H1 (cell line): ENCODE measurements around the gene CACNA1A. TPM values are rescaled to one million over a fixed set of nuclear protein-coding genes. Genes with fewer than 3 reads are reported as not detected.

Experiments used
- CTCF ChIA-PET: fragments of 300-600 bp; sonication (Branson Sonifier 250); formaldehyde crosslinking; loops from one replicate; lab custom pipeline; 2021; ENCODE audit not compliant: partially characterized antibody; lab: Charles Lee
- POLR2A ChIA-PET: fragments of 300-600 bp; sonication (Branson Sonifier 250); formaldehyde crosslinking; loops from one replicate; lab custom pipeline; 2021; ENCODE audit warnings: inconsistent platforms; ENCODE audit not compliant: partially characterized antibody; lab: Charles Lee
- DNase-seq, 2 experiments: peaks; one replicate each; pipeline versions ENCODE4 v3.0.0 to v3.0.0-alpha.2; 2010 to 2022; ENCODE audit warnings: low spot score in 2 of 2, low read depth in 1 of 2, mixed read lengths in 1 of 2
- FAIRE-seq: peaks from 2 replicates; lab custom pipeline; 2011; peaks lifted over from hg19 to GRCh38; lab: Jason Lieb, UNC
- H2AFZ ChIP-seq: 2 replicates; pipeline ENCODE4 v1.8.1; 2012; ENCODE audit warnings: low read length, inconsistent platforms
- H2AK5ac ChIP-seq: 2 replicates; pipeline ENCODE4 v1.6.1; 2013; ENCODE audit warnings: low read depth, low read length
- H2BK120ac ChIP-seq: replicated peaks from 2 replicates; pipeline ENCODE3; 2013; ENCODE audit warnings: low read depth, low read length, inconsistent platforms
- H2BK12ac ChIP-seq: 2 replicates; pipeline ENCODE4 v1.6.1; 2013; ENCODE audit warnings: low read depth, low read length
- H2BK15ac ChIP-seq: 2 replicates; pipeline ENCODE4 v1.6.1; 2013; ENCODE audit warnings: low read length
- H2BK20ac ChIP-seq: 2 replicates; pipeline ENCODE4 v1.6.1; 2013; ENCODE audit warnings: low read length
- H2BK5ac ChIP-seq: 2 replicates; pipeline ENCODE4 v1.6.1; 2013; ENCODE audit warnings: low read depth, low read length
- H3K14ac ChIP-seq: 2 replicates; pipeline ENCODE4 v1.6.1; 2013; ENCODE audit warnings: inconsistent platforms; ENCODE audit not compliant: insufficient read length
- H3K18ac ChIP-seq: 2 replicates; pipeline ENCODE4 v1.6.1; 2013; ENCODE audit warnings: low read length; ENCODE audit errors: extremely low read depth
- H3K23ac ChIP-seq: 2 replicates; pipeline ENCODE4 v1.6.1; 2013; ENCODE audit warnings: inconsistent platforms; ENCODE audit not compliant: insufficient read length
- H3K23me2 ChIP-seq: 2 replicates; pipeline ENCODE4 v1.6.1; 2013; ENCODE audit warnings: low read depth, low read length
- H3K27ac ChIP-seq: 2 replicates; pipeline ENCODE4 v1.6.1; 2011; ENCODE audit warnings: low read depth, low read length, inconsistent platforms
- H3K27me3 ChIP-seq, 4 experiments: replicated peaks in 1 of 4; 1 replicate in 1 of 4; 2 replicates in 3 of 4; pipeline versions ENCODE4 v1.6.1 to v1.8.1; 2011 to 2013; ENCODE audit warnings: low read length in 3 of 4, mild to moderate bottlenecking in 3 of 4, inconsistent platforms in 2 of 4, mixed read lengths in 2 of 4, moderate library complexity in 1 of 4; ENCODE audit not compliant: control insufficient read depth in 3 of 4, insufficient read depth in 3 of 4; ENCODE audit errors: extremely low read depth in 1 of 4
- H3K36me3 ChIP-seq, 4 experiments: 2 replicates each; pipeline versions ENCODE4 v1.6.1 to v1.8.1; 2011 to 2013; ENCODE audit warnings: mild to moderate bottlenecking in 4 of 4, low read length in 3 of 4, moderate library complexity in 2 of 4, control low read depth in 1 of 4, inconsistent platforms in 1 of 4; ENCODE audit not compliant: insufficient read depth in 4 of 4, control insufficient read depth in 2 of 4
- H3K4ac ChIP-seq: replicated peaks from 2 replicates; pipeline ENCODE3; 2013; ENCODE audit warnings: low read length, low read depth, mixed read lengths, inconsistent platforms; ENCODE audit not compliant: insufficient read length
- H3K4me1 ChIP-seq, 4 experiments: replicated peaks in 1 of 4; 1 replicate in 1 of 4; 2 replicates in 3 of 4; pipeline versions ENCODE4 v1.6.1 to v1.8.1; 2011 to 2013; ENCODE audit warnings: low read length in 3 of 4, inconsistent platforms in 2 of 4, mixed read lengths in 1 of 4; ENCODE audit not compliant: insufficient read depth in 4 of 4, control insufficient read depth in 3 of 4
- H3K4me2 ChIP-seq, 2 experiments: 2 replicates each; pipeline versions ENCODE4 v1.6.1 to v1.8.1; 2011 to 2013; ENCODE audit warnings: low read depth in 2 of 2, low read length in 2 of 2, control low read depth in 1 of 2, inconsistent platforms in 1 of 2, mild to moderate bottlenecking in 1 of 2; ENCODE audit not compliant: insufficient read depth in 1 of 2
- H3K4me3 ChIP-seq, 4 experiments: fragments of 200-600, 300-600 bp in 1 of 4; sonication (generic), shearing (Covaris generic), sonication (Bioruptor Twin) in 1 of 4; 2 replicates each; pipeline versions ENCODE4 v1.5.1 to v1.8.1; 2011 to 2016; ENCODE audit warnings: low read length in 4 of 4, low read depth in 3 of 4, control low read depth in 2 of 4, inconsistent platforms in 2 of 4, mild to moderate bottlenecking in 2 of 4, mixed read lengths in 1 of 4, moderate library complexity in 1 of 4; ENCODE audit not compliant: insufficient read depth in 2 of 4; ENCODE audit errors: extremely low read depth in 1 of 4
- H3K56ac ChIP-seq: replicated peaks from 2 replicates; pipeline ENCODE3; 2013; ENCODE audit warnings: low read depth, mild to moderate bottlenecking, mixed read lengths, low read length, inconsistent platforms; ENCODE audit not compliant: insufficient read length
- H3K79me1 ChIP-seq: 2 replicates; pipeline ENCODE4 v1.6.1; 2013; ENCODE audit warnings: low read depth, low read length, control low read depth
- H3K79me2 ChIP-seq, 2 experiments: 2 replicates each; pipeline versions ENCODE4 v1.6.1 to v1.8.1; 2012 to 2013; ENCODE audit warnings: low read length in 2 of 2, mild to moderate bottlenecking in 2 of 2, inconsistent platforms in 1 of 2; ENCODE audit not compliant: insufficient read depth in 2 of 2, control insufficient read depth in 1 of 2
- H3K9ac ChIP-seq, 4 experiments: replicated peaks in 1 of 4; 1 replicate in 1 of 4; 2 replicates in 3 of 4; pipeline versions ENCODE4 v1.6.1 to v1.8.1; 2011 to 2013; ENCODE audit warnings: low read depth in 3 of 4, low read length in 3 of 4, control low read depth in 2 of 4, mild to moderate bottlenecking in 2 of 4, moderate library complexity in 2 of 4, inconsistent platforms in 1 of 4; ENCODE audit errors: extremely low read depth in 1 of 4
- H3K9me3 ChIP-seq, 2 experiments: 2 replicates each; pipeline versions ENCODE4 v1.6.1 to v1.8.1; 2012 to 2013; ENCODE audit warnings: mild to moderate bottlenecking in 2 of 2, moderate library complexity in 2 of 2, control low read depth in 1 of 2, inconsistent platforms in 1 of 2, low read depth in 1 of 2, low read length in 1 of 2, mixed read lengths in 1 of 2; ENCODE audit not compliant: insufficient read depth in 2 of 2
- H4K20me1 ChIP-seq, 2 experiments: replicated peaks in 1 of 2; 2 replicates each; pipeline versions ENCODE3 to v1.8.1; 2011 to 2013; ENCODE audit warnings: inconsistent platforms in 2 of 2, low read length in 2 of 2, mild to moderate bottlenecking in 1 of 2; ENCODE audit not compliant: insufficient read depth in 2 of 2, control insufficient read depth in 1 of 2
- H4K5ac ChIP-seq: 2 replicates; pipeline ENCODE4 v1.6.1; 2013; ENCODE audit warnings: low read length, low read depth, mixed read lengths, inconsistent platforms; ENCODE audit not compliant: insufficient read length
- H4K8ac ChIP-seq: 2 replicates; pipeline ENCODE4 v1.8.0; 2013; ENCODE audit warnings: mild to moderate bottlenecking, moderate library complexity, low read length, inconsistent platforms; ENCODE audit not compliant: insufficient read depth; ENCODE audit errors: extremely low read depth
- H4K91ac ChIP-seq: replicated peaks from 2 replicates; pipeline ENCODE3; 2013; ENCODE audit warnings: low read length, mixed read lengths, inconsistent platforms; ENCODE audit not compliant: insufficient read length
- GABPA ChIP-seq: IDR thresholded peaks from 2 replicates; pipeline ENCODE4 v1.6.1; 2011; ENCODE audit warnings: mild to moderate bottlenecking, low read length, moderate library complexity, borderline replicate concordance; ENCODE audit not compliant: insufficient read depth
- KDM4A ChIP-seq: IDR thresholded peaks from one replicate; pipeline ENCODE4 v1.7.1; 2012; ENCODE audit warnings: low read depth, mild to moderate bottlenecking, moderate library complexity, low read length, inconsistent platforms; ENCODE audit not compliant: severe bottlenecking
- WGBS, 2 experiments: shearing (Covaris generic) in 1 of 2; methylation state at CpG; one replicate each; pipeline versions ENCODE4 v1.1.6 to v1.1.7; 2013 to 2015; ENCODE audit warnings: low lambda C conversion rate in 2 of 2, mixed read lengths in 2 of 2, inconsistent platforms in 1 of 2, low coverage in 1 of 2, missing lambda C conversion rate in 1 of 2; ENCODE audit not compliant: insufficient replicate concordance in 2 of 2, insufficient coverage in 1 of 2, insufficient read length in 1 of 2; ENCODE audit errors: extremely low coverage in 1 of 2, missing lambda C conversion rate in 1 of 2; 5-methylcytosine and 5-hydroxymethylcytosine counted together
- polyA plus RNA-seq, 7 experiments: library from polyadenylated mRNA; depleted of rRNA in 3 of 7; stranded (reverse) in 5 of 7; unstranded in 2 of 7; fragments of >200 nt in 5 of 7; fragments of 200-250 nt in 2 of 7; gene quantifications; 1 replicate in 5 of 7; 2 replicates in 1 of 7; 4 replicates in 1 of 7; pipeline versions ENCODE4 v1.2.1 to v1.2.3, GENCODE V29; 2011 to 2013; ENCODE audit warnings: missing spikeins in 2 of 7, mixed read lengths in 2 of 7
- total RNA-seq: library from RNA; stranded (reverse); fragmentation: NEBNext Ultra II Directional; extraction: Animal tissue kit (Norgen Biotek cat#: 25700); gene quantifications from 2 replicates; pipeline ENCODE4 v1.2.1, GENCODE V29; 2021

The CACNA1A gene
- total and polyA plus RNA-seq, 2 of the 8 experiments (the other 6 are each of a cell fraction or from before 2014, with no cell fraction given) = 10.7 to 25.3 TPM

DNA sequence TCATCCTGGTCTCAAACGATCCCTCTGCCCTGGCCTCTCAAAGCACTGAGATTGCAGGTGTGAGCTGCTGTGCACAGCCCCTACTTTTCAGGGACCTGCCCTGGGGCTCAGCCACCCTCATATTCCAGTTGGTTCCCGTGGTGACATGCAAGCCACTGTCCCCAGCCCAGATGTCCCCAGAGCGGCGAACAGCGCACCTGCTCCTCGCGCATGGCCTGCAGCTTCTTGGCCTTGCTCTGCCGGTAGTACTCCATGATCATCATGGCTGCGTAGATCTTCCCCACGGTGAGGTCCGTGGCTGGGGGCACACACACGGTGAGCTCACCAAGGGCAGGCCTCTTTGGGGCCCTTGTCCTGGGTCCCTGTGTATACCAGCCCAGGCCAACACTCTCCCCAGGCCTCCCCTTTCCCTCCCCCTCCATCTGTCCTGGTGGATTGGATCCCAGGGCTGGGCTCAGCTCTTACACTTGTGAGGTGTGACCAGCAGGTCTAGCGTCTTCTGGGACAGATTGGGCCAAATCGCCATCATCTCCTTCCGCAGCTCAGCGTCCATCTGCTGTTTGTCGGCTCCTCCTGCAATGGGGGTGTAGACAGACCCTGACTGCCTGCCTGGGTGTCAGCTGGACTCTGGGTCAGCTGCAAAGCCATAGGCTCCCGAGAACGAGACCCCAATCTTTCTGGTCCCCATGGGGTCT, 292.1 kb downstream of the CACNA1A start:
- peak overlapping the region; percentile 40; the same call in 1 of the 2 replicates for H4K8ac ChIP-seq
- POLR2A ChIA-PET = interaction anchor here (0.9 to 1.8 kb wide), 5 partner anchors 50 to 64 kb away, joined by 3 to 10 read pairs (median 4); partner anchors contain the start of genes IER2 and STX10
- DNase-seq (no peak), FAIRE-seq (no peak)
- H4K5ac ChIP-seq = no peak overlapping the region
- H2BK15ac ChIP-seq = 0 out of 2 replicates have a peak overlapping the region, but pooled peaks have one; percentile 29
- no peak overlapping the region for H3K14ac ChIP-seq
- no peak overlapping the region for H3K9ac ChIP-seq
- H2BK120ac ChIP-seq = no peak overlapping the region
- H3K4me3 ChIP-seq = no peak overlapping the region
- H4K20me1 ChIP-seq = peaks cover 0 to 2% of the 10 kb centered on the region in 2 experiments
- no peaks in the 10 kb centered on the region for H3K79me1 ChIP-seq
- peak overlapping the region; percentile 66; the same call in 1 of the 2 replicates for H2BK5ac ChIP-seq
- no peak overlapping the region for H3K18ac ChIP-seq
- H3K23me2 ChIP-seq = 0 out of 2 replicates have a peak, but pooled peaks cover 2% of the 10 kb centered on the region
- no peak overlapping the region for H3K23ac ChIP-seq
- no peak overlapping the region for H3K4ac ChIP-seq
- no peak overlapping the region for H2BK20ac ChIP-seq
- H2AK5ac ChIP-seq = no peak overlapping the region
- no peak overlapping the region for H3K27ac ChIP-seq
- no peak overlapping the region for H2AFZ ChIP-seq
- no peaks in the 10 kb centered on the region for H3K79me2 ChIP-seq
- WGBS, 2 experiments = 92% methylated on average over 17 of the region's 19 CpGs; no CpG with 5 or more reads in 1 of the 2 experiments
- no peak overlapping the region for H3K56ac ChIP-seq
- no peaks in the 10 kb centered on the region for H3K27me3 ChIP-seq
- H3K4me1 ChIP-seq = peaks cover 0 to 8% (median 3%) of the 10 kb centered on the region in 4 experiments; a peak in 3 of 7 replicates
- H2BK12ac ChIP-seq = no peak overlapping the region
- CTCF ChIA-PET = interaction anchor here (0.6 to 9.0 kb wide), 13 partner anchors 8 to 277 kb away, joined by 3 to 89 read pairs (median 3); no protein-coding TSS in a partner anchor
- H3K9me3 ChIP-seq = no peaks in the 10 kb centered on the region
- no peak overlapping the region for H3K4me2 ChIP-seq
- TF ChIP-seq KDM4A = no peak
- TF ChIP-seq GABPA = no peak
- no peak overlapping the region for H4K91ac ChIP-seq
- no peaks in the 10 kb centered on the region; a peak in 1 of 8 replicates for H3K36me3 ChIP-seq
